ENCODE measurements around the gene PIAS1. TPM values are rescaled to one million over a fixed set of nuclear protein-coding genes. Genes with fewer than 3 reads are reported as not detected.

The PIAS1 gene
- total and polyA plus RNA-seq, 9 of the 15 experiments (the other 6 are each of a cell fraction or from before 2014, with no cell fraction given) = 18.0 to 59.1 (median 28.5) TPM

DNA sequence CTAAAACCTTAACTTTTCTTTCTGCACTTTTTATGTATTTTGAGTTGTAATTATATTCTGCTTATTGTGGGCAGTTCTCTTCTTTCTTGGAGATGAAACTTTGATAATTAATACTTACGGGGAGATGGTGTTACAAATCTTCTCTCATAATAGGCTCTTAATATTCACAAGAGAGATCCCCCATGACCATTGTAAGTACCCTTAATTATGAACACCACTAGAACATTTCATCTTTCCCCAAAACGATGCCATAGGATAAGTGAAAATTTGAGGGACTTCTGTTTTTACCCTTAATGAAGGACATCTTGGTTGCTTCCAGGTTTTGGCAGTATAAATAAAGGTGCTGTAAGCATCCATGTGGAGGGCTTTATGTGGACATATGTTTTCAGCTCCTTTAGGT lies 60.7 kb downstream of the PIAS1 start:
- Histone ChIP-seq H2AFZ (ENCODE audit: low read depth, low read length) (no peak overlapping the region), H3K4me3 (no peak overlapping the region), H3K4me2 (ENCODE audit: insufficient read depth, low read length) (no peak overlapping the region), H3K9me1 (ENCODE audit: control insufficient read depth, insufficient read depth, low read length) (no peaks in the 10 kb centered on the region), H3K9ac (ENCODE audit: insufficient read depth in 1 of 2, low read depth in 2 of 2, low read length in 2 of 2) (no peak overlapping the region), H3K4me1 (replicated peaks in 1 of 2; ENCODE audit: control insufficient read depth in 2 of 2, insufficient read depth in 2 of 2, low read length in 2 of 2) (no peaks in the 10 kb centered on the region; a peak in 2 of 5 replicates), H3K36me3 (ENCODE audit: control insufficient read depth, insufficient read depth, low read length) (no peaks in the 10 kb centered on the region), H3K79me2 (ENCODE audit: control insufficient read depth, insufficient read depth, low read length) (peaks cover 84% of the 10 kb centered on the region), H3K27me3 (ENCODE audit: control insufficient read depth in 2 of 2, insufficient read depth in 2 of 2, low read length in 2 of 2) (no peaks in the 10 kb centered on the region), H3K27ac (ENCODE audit: extremely low read depth, low read depth, low read length) (no peak overlapping the region; the same call in 2 of the 3 replicates), H4K20me1 (replicated peaks; ENCODE audit: control insufficient read depth, insufficient read depth, low read length) (no peaks in the 10 kb centered on the region; the same call in 1 of the 2 replicates), H3K9me3 (replicated peaks; ENCODE audit: control insufficient read depth, insufficient read depth, low read depth, low read length) (no peaks in the 10 kb centered on the region)
- 44% methylated on average over 2 of the region's 2 CpGs for WGBS (ENCODE audit: insufficient coverage, low coverage, missing lambda C conversion rate)
- no TSS peak for BruUV-seq (replicated peaks)
- TF ChIP-seq MGA (IDR thresholded peaks at IDR 0.05) (no peak), PRDM10 (IDR thresholded peaks at IDR 0.05; ENCODE audit: partially characterized antibody) (peak; percentile 96), FOXK2 (conservative IDR thresholded peaks at IDR 0.05 in 1 of 2, IDR thresholded peaks at IDR 0.05 in 1 of 2; ENCODE audit: low read depth in 2 of 2) (0 out of 4 replicates have a peak, but pooled peaks of 1 of the 2 experiments have one; percentile 34)
- TF ChIP-seq, protein P1, sequence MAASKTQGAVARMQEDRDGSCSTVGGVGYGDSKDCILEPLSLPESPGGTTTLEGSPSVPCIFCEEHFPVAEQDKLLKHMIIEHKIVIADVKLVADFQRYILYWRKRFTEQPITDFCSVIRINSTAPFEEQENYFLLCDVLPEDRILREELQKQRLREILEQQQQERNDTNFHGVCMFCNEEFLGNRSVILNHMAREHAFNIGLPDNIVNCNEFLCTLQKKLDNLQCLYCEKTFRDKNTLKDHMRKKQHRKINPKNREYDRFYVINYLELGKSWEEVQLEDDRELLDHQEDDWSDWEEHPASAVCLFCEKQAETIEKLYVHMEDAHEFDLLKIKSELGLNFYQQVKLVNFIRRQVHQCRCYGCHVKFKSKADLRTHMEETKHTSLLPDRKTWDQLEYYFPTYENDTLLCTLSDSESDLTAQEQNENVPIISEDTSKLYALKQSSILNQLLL (CRISPR knock-in tag; IDR thresholded peaks at IDR 0.05; ENCODE audit: borderline replicate concordance) = no peak
- DNase-seq (ENCODE audit: extremely low read depth in 1 of 4, low spot score in 3 of 4) = no peak
- peak; percentile 49 for FAIRE-seq
- POLR2A ChIA-PET = interaction anchor here (0.8 kb wide), 1 partner anchor 36 kb away, joined by 3 read pairs; no protein-coding TSS in a partner anchor
- intact Hi-C loops (cut with micrococcal nuclease) = no loop called here
- ATAC-seq = no peak
- CTCF ChIA-PET (ENCODE audit: low intra/inter-chr PET ratio) = no interaction called here
- in situ Hi-C loops (cut with MboI) = no loop called here

Data from K562 (cell line).